K562 (cell line): ENCODE measurements around the gene IGF2BP3. TPM values are rescaled to one million over a fixed set of nuclear protein-coding genes. Genes with fewer than 3 reads are reported as not detected.

ENCODE experiments used
- BRCA1 ChIP-seq, 2 experiments: fragments of 450-650 bp in 1 of 2; sonication (generic) in 1 of 2; formaldehyde crosslinking in 1 of 2; IDR thresholded peaks; 2 replicates each; pipeline versions ENCODE4 v1.5.0 to v1.6.1; 2017 to 2020; ENCODE audit warnings: mild to moderate bottlenecking in 1 of 2, missing genetic modification reagents in 1 of 2
- ELF1 ChIP-seq: fragments of 200-800 bp; sonication (Bioruptor generic); IDR thresholded peaks from 2 replicates; pipeline ENCODE4 v1.6.1; 2016; ENCODE audit warnings: missing genetic modification characterization, missing compliant biosample characterization
- GATA2 ChIP-seq: sonication (generic); formaldehyde crosslinking; IDR thresholded peaks from 2 replicates; pipeline ENCODE4 v1.4.0; 2020; ENCODE audit warnings: mild to moderate bottlenecking, missing genetic modification reagents
- GMEB1 ChIP-seq: fragments of 250-450 bp; sonication (Bioruptor Pico); IDR thresholded peaks from 2 replicates; pipeline ENCODE4 v1.4.0; 2020; ENCODE audit warnings: mild to moderate bottlenecking
- HMGXB4 ChIP-seq: sonication (generic); formaldehyde crosslinking; IDR thresholded peaks from 2 replicates; pipeline ENCODE4 v1.8.1; 2023; ENCODE audit warnings: mild to moderate bottlenecking, missing genetic modification reagents
- MGA ChIP-seq: fragments of 450-650 bp; IDR thresholded peaks from 2 replicates; pipeline ENCODE4 v1.6.1; 2016; ENCODE audit warnings: mild to moderate bottlenecking, moderate library complexity
- NUFIP1 ChIP-seq: fragments of 450-650 bp; IDR thresholded peaks from 2 replicates; pipeline ENCODE4 v1.6.1; 2018; ENCODE audit not compliant: partially characterized antibody
- PHF8 ChIP-seq: fragments of 200-600 bp; sonication (generic); IDR thresholded peaks from 2 replicates; pipeline ENCODE4 v1.6.1; 2012; ENCODE audit warnings: mixed run types, mild to moderate bottlenecking, inconsistent platforms, low read length, moderate library complexity, borderline replicate concordance
- RBM17 ChIP-seq: fragments of 200-400 bp; formaldehyde crosslinking; IDR thresholded peaks from 2 replicates; pipeline ENCODE4 v1.6.1; 2017; ENCODE audit warnings: low read depth, mild to moderate bottlenecking, low read length, borderline replicate concordance
- SMARCA4 ChIP-seq: fragments of 450-650 bp; IDR thresholded peaks from 2 replicates; pipeline ENCODE4 v1.6.1; 2016
- ZNF436 ChIP-seq: fragments of 250-450, 450-650 bp; sonication (Bioruptor Pico); formaldehyde crosslinking; IDR thresholded peaks from 2 replicates; pipeline ENCODE4 v1.7.0; 2020; ENCODE audit warnings: mild to moderate bottlenecking
- ZNF766 ChIP-seq: fragments of 200-800 bp; sonication (Bioruptor generic); conservative IDR thresholded peaks from 2 replicates; pipeline ENCODE4 v1.6.1; 2016; ENCODE audit warnings: missing genetic modification characterization, missing compliant biosample characterization
- polyA plus RNA-seq, 8 experiments: library from polyadenylated mRNA; depleted of rRNA in 4 of 8; stranded (reverse) in 5 of 8; unstranded in 3 of 8; fragments of >200 nt; fragmentation: Nextera tagmentation in 2 of 8; fragmentation: Illumina TruSeq in 1 of 8; extraction: Ambion mirVana in 2 of 8; extraction: Trizol in 1 of 8; gene quantifications; 2 replicates each; pipeline versions ENCODE4 v1.2.1 to v1.2.3, GENCODE V29; 2011 to 2014; ENCODE audit warnings: inconsistent platforms in 1 of 8, missing spikeins in 1 of 8
- total RNA-seq, 7 experiments: library from RNA; depleted of rRNA in 6 of 7; stranded (reverse); fragments of >200 nt in 6 of 7; fragmentation: Illumina TruSeq in 2 of 7; extraction: Trizol in 2 of 7; gene quantifications; 2 replicates each; pipeline versions ENCODE4 v1.2.1 to v1.2.3, GENCODE V29; 2011 to 2021; ENCODE audit warnings: low replicate concordance in 1 of 7

The IGF2BP3 gene
- total and polyA plus RNA-seq, 9 of the 15 experiments (the other 6 are each of a cell fraction or from before 2014, with no cell fraction given) = 8.4 to 88.1 (median 61.2) TPM

- TF ChIP-seq GMEB1 (CRISPR knock-in tag) (peak; percentile 14; the same call in 1 of the 2 replicates), PHF8 (0 out of 2 replicates have a peak, but pooled peaks have one; percentile 1), NUFIP1 (no peak), SMARCA4 (peak; percentile 67), ZNF436 (CRISPR knock-in tag) (no peak), HMGXB4 (CRISPR knock-in tag) (no peak), GATA2 (CRISPR knock-in tag) (no peak), MGA (no peak), BRCA1 (IDR thresholded peaks at IDR 0.05) (no peak), BRCA1 (CRISPR knock-in tag; IDR thresholded peaks at IDR 0.05) (no peak), RBM17 (no peak), ELF1 (tag) (0 out of 2 replicates have a peak, but pooled peaks have one; percentile 5), ZNF766 (0 out of 2 replicates have a peak, but pooled peaks have one; percentile 17)
Observed at GRCh38 chr7:23474829-23475575, 4.7 kb upstream of the IGF2BP3 start (continued).
